Gastroesophageal sphincter (tissue), 3 donors: ENCODE data around the gene KMT2B.

Source experiments
- EP300 ChIP-seq: sonication (generic); formaldehyde crosslinking; IDR thresholded peaks from one replicate; pipeline ENCODE4 v1.6.1; 2017; ENCODE audit warnings: antibody characterized with exemption, mild to moderate bottlenecking
- POLR2A ChIP-seq, 2 donors: fragments of 450-650 bp; IDR thresholded peaks; one replicate each; pipeline ENCODE4 v1.6.1; 2017; ENCODE audit warnings: antibody characterized with exemption in 2 of 2, mild to moderate bottlenecking in 2 of 2, moderate library complexity in 1 of 2
- TF ChIP-seq, protein P1 (sequence below), 4 experiments: fragments of 200-600 bp in 2 of 4; fragments of 450-650 bp in 2 of 4; sonication (generic) in 1 of 4; IDR thresholded peaks; one replicate each; pipeline ENCODE4 v1.5.1; 2017 to 2019; ENCODE audit warnings: antibody characterized with exemption in 4 of 4, mild to moderate bottlenecking in 2 of 4, moderate library complexity in 2 of 4

DNA sequence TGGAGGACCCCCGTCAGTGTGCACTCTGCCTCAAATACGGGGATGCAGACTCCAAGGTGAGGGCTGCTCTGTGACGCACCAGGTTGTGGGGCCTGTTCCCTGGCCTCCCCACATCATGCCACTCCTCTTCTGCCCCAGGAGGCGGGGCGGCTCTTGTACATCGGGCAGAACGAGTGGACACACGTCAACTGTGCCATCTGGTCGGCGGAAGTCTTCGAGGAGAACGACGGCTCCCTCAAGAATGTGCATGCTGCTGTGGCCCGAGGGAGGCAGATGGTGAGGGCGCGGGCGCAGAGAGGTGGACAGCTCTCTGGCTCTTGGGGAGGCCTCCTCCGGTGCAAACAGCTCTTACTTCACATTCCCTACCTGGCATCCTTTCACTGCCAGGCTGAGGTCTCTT is 11.2 kb downstream of the KMT2B start:
- TF ChIP-seq, protein P1, sequence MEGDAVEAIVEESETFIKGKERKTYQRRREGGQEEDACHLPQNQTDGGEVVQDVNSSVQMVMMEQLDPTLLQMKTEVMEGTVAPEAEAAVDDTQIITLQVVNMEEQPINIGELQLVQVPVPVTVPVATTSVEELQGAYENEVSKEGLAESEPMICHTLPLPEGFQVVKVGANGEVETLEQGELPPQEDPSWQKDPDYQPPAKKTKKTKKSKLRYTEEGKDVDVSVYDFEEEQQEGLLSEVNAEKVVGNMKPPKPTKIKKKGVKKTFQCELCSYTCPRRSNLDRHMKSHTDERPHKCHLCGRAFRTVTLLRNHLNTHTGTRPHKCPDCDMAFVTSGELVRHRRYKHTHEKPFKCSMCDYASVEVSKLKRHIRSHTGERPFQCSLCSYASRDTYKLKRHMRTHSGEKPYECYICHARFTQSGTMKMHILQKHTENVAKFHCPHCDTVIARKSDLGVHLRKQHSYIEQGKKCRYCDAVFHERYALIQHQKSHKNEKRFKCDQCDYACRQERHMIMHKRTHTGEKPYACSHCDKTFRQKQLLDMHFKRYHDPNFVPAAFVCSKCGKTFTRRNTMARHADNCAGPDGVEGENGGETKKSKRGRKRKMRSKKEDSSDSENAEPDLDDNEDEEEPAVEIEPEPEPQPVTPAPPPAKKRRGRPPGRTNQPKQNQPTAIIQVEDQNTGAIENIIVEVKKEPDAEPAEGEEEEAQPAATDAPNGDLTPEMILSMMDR (IDR thresholded peaks at IDR 0.05): no peak
- TF ChIP-seq EP300 (no peak), POLR2A (IDR thresholded peaks at IDR 0.05) (no peak)
